ENCODE results near the gene RGMA. TPM values are rescaled to one million over a fixed set of nuclear protein-coding genes. Genes with fewer than 3 reads are reported as not detected.
"Not testable (repeated sequence)": the region's sequence is repeated elsewhere in the genome, so short reads cannot be mapped to it uniquely, and the experiment has no call there.

Gene RGMA
- total RNA-seq, 2 experiments from 2014 or later: 0.11 to 0.14 TPM

DNA sequence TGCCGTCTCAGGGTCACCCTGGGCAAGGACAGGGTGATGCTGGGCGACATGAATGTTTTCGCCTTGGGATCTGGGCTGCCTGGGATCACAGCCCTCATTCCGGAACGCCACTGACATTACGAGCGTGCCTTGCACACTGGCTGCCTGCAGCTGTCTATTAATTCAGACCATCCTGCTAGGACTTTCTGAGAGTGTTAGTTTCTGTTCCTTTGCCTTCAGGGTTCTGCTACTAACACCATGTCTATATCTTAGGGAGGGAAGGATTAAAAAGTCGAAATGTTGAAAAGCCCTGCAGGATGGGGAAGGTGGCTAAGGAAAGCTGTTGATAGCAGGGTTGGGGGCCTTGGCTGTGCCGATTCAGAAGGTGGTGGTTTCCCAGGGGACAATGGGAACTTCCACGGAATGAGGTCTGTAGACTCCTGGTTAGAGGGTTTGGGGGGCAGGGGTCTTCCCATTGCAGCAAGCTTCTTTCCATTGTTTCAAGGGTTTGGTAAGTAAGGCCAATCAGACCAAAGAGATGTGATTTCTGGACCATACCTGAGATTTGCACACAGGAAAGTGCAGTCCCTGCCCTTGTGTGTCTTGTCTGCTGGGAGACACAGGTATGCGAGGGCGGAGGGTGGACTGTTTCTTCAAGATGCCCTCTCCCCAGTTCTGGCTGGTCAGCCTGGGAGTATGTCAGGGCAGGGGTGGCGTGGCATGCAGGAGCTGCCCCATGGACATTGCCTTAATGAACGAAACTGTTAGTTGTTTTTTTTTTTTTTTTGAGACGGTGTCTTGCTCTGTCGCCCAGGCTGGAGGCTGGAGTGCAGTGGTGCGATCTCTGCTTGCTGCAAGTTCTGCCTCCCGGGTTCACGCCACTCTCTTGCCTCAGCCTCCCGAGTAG lies 50.9 kb downstream of the RGMA start:
- H3K36me3 Mint-ChIP-seq (ENCODE audit: low read depth): no peaks in the 10 kb centered on the region
- POLR2A ChIA-PET: no interaction called here

DNA sequence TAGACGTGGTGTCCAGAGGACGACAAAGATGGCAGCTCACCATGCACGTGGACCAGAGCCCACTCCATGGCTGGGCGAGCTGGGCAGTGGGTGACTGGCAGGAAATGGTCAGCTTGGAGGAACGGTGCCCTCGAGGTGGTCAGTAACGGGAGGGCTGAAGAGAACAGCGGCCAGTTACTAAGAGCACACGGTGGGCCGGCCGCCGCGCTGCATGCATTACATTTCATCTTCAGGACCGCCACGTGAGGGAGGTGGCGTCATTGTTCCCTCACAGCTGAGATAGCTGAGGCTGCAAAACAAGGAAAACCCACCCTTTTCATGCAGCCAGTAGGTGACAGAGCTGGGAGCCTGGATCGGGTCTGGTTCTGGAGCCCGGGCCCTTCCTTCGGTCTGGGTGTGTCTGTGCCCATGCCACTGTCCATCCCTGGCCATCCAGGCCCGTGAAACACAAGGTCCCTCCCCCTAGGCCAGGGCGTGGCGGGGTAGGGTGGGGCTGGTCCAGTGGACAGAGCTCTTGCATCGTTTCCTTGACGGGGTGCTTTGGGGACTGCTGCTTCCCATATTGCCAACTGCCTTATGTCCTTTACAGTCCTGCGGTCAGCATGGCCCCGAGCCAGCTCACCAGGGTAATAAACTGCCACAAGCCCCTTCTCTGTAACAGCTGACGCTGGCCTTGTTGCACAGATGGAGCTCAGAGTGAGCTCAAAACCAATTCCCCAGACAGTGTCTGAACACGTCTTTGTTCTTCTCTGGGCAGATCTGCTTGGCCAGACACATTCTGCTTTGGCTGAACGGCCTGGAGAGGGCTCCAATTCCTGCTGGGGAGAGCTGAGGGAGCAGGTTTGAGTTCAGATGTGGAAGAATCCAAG lies 51.8 kb downstream of the RGMA start:
- POLR2A ChIA-PET: no interaction called here
- CTCF ChIA-PET: interaction anchor here (0.6 to 1.8 kb wide), 7 partner anchors 9 to 1217 kb away, joined by 3 to 5 read pairs (median 4); no protein-coding TSS in a partner anchor
- Mint-ChIP-seq H3K36me3 (ENCODE audit: low read depth) (no peaks in the 10 kb centered on the region), H3K27ac (no peak overlapping the region), H3K27me3 (peaks cover 2% of the 10 kb centered on the region), H3K4me3 (no peak overlapping the region), H3K4me1 (peaks cover 5% of the 10 kb centered on the region), H3K9me3 (ENCODE audit: low read depth) (no peaks in the 10 kb centered on the region)
- ATAC-seq (no peak), DNase-seq (no peak)
- intact Hi-C loops (cut with DNase I, micrococcal nuclease): loop anchor here in 1 of 2 experiments (10.0 kb wide), 2 partner anchors 958 to 1288 kb away; no protein-coding TSS in a partner anchor

More for the DNA sequence above, 50.9 kb downstream of the RGMA start:
- H3K4me1 Mint-ChIP-seq: peaks cover 5% of the 10 kb centered on the region
- no peaks in the 10 kb centered on the region for H3K9me3 Mint-ChIP-seq (ENCODE audit: low read depth)
- ATAC-seq (no peak), DNase-seq (no peak)
- intact Hi-C loops (cut with DNase I, micrococcal nuclease): loop anchor here in 1 of 2 experiments (10.0 kb wide), 2 partner anchors 957 to 1287 kb away; no protein-coding TSS in a partner anchor
- no peak overlapping the region for H3K27ac Mint-ChIP-seq
- peaks cover 2% of the 10 kb centered on the region for H3K27me3 Mint-ChIP-seq
- CTCF ChIA-PET: interaction anchor here (0.6 to 1.0 kb wide), 3 partner anchors 10 to 1217 kb away, joined by 3 to 5 read pairs (median 4); no protein-coding TSS in a partner anchor
- no peak overlapping the region for H3K4me3 Mint-ChIP-seq

DNA sequence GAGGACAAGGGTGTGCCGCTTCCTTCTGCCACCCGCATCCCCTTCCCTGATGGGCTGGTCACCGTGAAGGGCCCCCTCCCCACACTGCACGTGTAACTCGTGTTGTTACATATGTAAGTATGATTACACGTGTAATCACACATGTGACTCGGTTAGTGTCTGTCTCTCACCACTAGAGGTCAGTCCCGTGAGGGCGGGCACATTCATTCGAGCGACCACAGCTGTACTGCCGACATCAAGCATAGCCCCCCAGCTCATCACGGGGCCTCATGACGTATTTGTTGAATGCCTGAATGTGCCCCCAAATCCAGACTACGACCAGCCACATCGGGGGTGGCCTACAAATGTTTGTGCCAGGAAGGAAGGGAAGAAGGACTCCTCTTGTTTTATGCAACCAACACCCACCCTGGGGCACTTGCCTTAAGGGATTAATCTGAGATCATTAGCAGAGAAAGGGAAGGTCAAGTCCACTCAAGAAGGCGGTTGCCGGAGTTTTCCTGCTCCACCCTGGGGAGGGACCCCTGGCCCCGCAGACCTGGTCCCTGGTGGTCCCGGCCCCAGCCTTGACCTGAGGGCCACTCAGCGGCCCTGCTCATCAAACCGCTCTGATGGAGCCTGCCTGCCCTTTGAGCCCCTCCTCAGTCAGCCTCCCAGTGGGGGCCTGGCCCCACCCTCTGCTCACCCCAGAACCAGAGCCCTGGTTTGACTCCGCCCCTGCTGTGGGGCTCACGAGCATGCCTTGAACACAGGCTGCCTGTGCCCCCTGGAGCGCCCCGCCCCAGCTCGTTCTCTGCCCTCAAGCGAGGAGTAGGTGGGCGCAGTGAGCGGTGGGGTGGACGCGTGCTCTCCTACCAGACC lies 52.8 kb downstream of the RGMA start:
- Mint-ChIP-seq H3K4me3 (peak overlapping the region; percentile 27), H3K27me3 (peaks cover 2% of the 10 kb centered on the region), H3K36me3 (ENCODE audit: low read depth) (no peaks in the 10 kb centered on the region), H3K4me1 (peaks cover 5% of the 10 kb centered on the region), H3K9me3 (ENCODE audit: low read depth) (no peaks in the 10 kb centered on the region), H3K27ac (no peak overlapping the region)
- DNase-seq (peak; percentile 72), ATAC-seq (peak; percentile 92)
- ChIA-PET CTCF (interaction anchor here (0.6 to 1.8 kb wide), 13 partner anchors 11 to 1084 kb away, joined by 3 to 9 read pairs (median 5); no protein-coding TSS in a partner anchor), POLR2A (no interaction called here)
- intact Hi-C loops (cut with DNase I, micrococcal nuclease): loop anchor here in 1 of 2 experiments (10.0 kb wide), 2 partner anchors 959 to 1289 kb away; no protein-coding TSS in a partner anchor

GRCh38 chr15:93035092-93035915 lies 53.7 kb downstream of the RGMA start:
- Mint-ChIP-seq H3K27me3 (peaks cover 2% of the 10 kb centered on the region), H3K4me1 (peaks cover 9% of the 10 kb centered on the region), H3K9me3 (ENCODE audit: low read depth) (no peaks in the 10 kb centered on the region), H3K4me3 (no peak overlapping the region), H3K36me3 (ENCODE audit: low read depth) (no peaks in the 10 kb centered on the region), H3K27ac (no peak overlapping the region)
- DNase-seq (no peak), ATAC-seq (peak; percentile 45)
- ChIA-PET CTCF (interaction anchor here (0.6 to 1.8 kb wide), 12 partner anchors 12 to 919 kb away, joined by 3 to 9 read pairs (median 5); no protein-coding TSS in a partner anchor), POLR2A (no interaction called here)
- intact Hi-C loops (cut with DNase I, micrococcal nuclease): loop anchor here in 1 of 2 experiments (10.0 kb wide), 2 partner anchors 959 to 1289 kb away; no protein-coding TSS in a partner anchor

DNA sequence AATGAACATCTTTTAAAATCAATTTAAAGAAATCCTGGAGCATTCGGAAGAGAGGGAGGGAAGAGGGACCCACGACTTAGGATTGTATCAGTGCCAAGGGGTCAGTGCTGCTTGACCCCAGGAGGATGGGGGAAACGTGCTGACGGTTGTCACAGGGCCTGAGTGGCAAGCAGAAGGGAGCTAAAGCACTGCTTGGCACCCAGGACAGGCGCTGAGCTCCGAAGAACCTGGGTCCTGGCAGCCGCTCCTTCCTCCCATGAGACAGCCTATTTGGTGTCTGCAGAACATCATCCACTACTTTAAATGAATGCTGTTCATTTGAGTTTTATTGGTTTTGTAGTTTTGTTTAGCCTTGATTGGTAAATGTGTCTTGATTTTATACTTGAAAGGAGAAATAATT lies 54.5 kb downstream of the RGMA start:
- intact Hi-C loops (cut with DNase I, micrococcal nuclease): loop anchor here in 1 of 2 experiments (10.0 kb wide), 2 partner anchors 960 to 1290 kb away; no protein-coding TSS in a partner anchor
- POLR2A ChIA-PET: no interaction called here
- Mint-ChIP-seq H3K4me1 (peaks cover 16% of the 10 kb centered on the region), H3K9me3 (ENCODE audit: low read depth) (no peaks in the 10 kb centered on the region), H3K27me3 (peaks cover 2% of the 10 kb centered on the region), H3K4me3 (no peak overlapping the region), H3K27ac (no peak overlapping the region), H3K36me3 (ENCODE audit: low read depth) (no peaks in the 10 kb centered on the region)
- CTCF ChIA-PET: interaction anchor here (0.6 to 1.8 kb wide), 3 partner anchors 13 to 237 kb away, joined by 3 to 9 read pairs (median 7); no protein-coding TSS in a partner anchor
- no peak for ATAC-seq
- no peak for DNase-seq

DNA sequence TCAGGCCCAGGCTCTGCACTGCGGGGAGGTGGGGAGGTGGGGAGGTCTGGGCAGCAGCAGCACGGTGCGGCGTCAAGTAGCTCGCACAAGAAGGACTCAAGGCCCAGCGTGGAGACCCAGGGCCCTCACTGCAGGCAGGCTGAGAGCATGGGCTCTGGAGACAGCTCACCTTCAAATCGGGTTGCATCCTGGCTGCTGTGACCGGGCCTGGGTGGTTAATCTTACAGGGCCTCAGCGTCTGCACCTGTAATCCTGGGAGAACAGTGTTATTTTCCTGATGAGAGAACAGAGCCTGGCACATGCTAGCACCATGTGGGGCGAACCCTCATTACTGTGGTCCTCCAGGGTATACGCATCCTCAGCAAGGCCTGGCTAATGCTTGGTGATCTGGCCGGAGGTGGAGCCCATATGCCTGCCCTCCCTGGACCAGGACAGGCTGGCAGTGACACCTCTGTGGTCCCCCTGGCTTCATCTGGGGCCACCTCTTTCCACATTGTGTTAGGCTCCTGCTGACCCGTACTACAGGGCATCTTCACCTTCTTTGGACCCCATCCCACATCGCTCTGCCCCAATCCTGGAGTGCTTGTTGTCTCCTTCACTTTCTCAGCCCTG lies 55.5 kb downstream of the RGMA start:
- peaks cover 25% of the 10 kb centered on the region for H3K4me1 Mint-ChIP-seq

GRCh38 chr15:93032515-93033206 lies 56.4 kb downstream of the RGMA start:
- POLR2A ChIA-PET: interaction anchor here (0.6 kb wide), 1 partner anchor 14 kb away, joined by 3 read pairs; no protein-coding TSS in a partner anchor
- not testable (repeated sequence) for H3K27me3 Mint-ChIP-seq
- intact Hi-C loops (cut with DNase I, micrococcal nuclease): loop anchor here in 1 of 2 experiments (10.0 kb wide), 2 partner anchors 962 to 1292 kb away; no protein-coding TSS in a partner anchor

More for the DNA sequence above, 55.5 kb downstream of the RGMA start:
- no peak overlapping the region for H3K27ac Mint-ChIP-seq
- intact Hi-C loops (cut with DNase I, micrococcal nuclease): loop anchor here in 1 of 2 experiments (10.0 kb wide), 2 partner anchors 961 to 1291 kb away; no protein-coding TSS in a partner anchor
- H3K36me3 Mint-ChIP-seq (ENCODE audit: low read depth): no peaks in the 10 kb centered on the region
- H3K9me3 Mint-ChIP-seq (ENCODE audit: low read depth): no peaks in the 10 kb centered on the region
- DNase-seq (no peak), ATAC-seq (no peak)
- POLR2A ChIA-PET: no interaction called here
- H3K4me3 Mint-ChIP-seq: no peak overlapping the region
- H3K27me3 Mint-ChIP-seq: peaks cover 2% of the 10 kb centered on the region
- CTCF ChIA-PET: no interaction called here

DNA sequence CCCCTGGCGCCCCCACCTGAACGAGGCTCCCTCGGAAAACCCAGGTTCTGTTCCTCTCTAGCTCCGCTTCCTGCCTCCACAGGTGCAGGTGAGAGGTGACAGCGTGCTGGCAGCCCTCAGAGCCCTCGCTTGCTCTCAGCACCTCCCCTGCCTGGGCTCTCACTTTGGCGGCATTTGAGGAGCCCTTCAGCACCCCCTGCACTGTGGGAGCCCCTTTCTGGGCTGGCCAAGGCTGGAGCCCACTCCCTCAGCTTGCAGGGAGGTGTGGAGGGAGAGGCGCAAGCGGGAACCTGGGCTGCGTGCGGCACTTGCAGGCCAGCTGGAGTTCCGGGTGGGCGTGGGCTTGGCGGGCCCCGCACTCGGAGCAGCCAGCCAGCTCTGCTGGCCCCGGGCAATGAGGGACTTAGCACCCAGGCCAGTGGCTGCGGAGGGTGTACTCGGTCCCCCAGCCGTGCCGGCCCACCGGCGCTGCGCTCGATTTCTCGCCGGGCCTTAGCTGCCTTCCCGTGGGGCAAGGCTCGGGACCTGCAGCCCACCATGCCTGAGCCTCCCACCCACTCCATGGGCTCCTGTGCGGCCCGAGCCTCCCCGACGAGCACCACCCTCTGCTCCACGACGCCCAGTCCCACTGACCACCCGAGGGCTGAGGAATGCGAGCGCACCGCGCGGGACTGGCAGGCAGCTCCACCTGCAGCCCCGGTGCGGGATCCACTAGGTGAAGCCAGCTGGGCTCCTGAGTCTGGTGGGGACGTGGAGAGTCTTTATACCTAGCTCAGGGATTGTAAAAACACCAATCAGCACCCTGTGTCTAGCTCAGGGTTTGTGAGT lies 57.2 kb downstream of the RGMA start:
- H3K4me1 Mint-ChIP-seq: peaks cover 34% of the 10 kb centered on the region
- POLR2A ChIA-PET; ATAC-seq; H3K27ac Mint-ChIP-seq; H3K27me3 Mint-ChIP-seq; H3K9me3 Mint-ChIP-seq (ENCODE audit: low read depth); H3K4me3 Mint-ChIP-seq; DNase-seq; H3K36me3 Mint-ChIP-seq (ENCODE audit: low read depth): not testable (repeated sequence)
- intact Hi-C loops (cut with DNase I, micrococcal nuclease): loop anchor here (2.0 to 10.0 kb wide), 3 partner anchors 963 to 1293 kb away; no protein-coding TSS in a partner anchor
- CTCF ChIA-PET: interaction anchor here (0.6 to 1.6 kb wide), 5 partner anchors 15 to 1038 kb away, joined by 3 to 7 read pairs (median 3); no protein-coding TSS in a partner anchor

More at GRCh38 chr15:93032515-93033206, 56.4 kb downstream of the RGMA start:
- H3K4me3 Mint-ChIP-seq; DNase-seq; H3K36me3 Mint-ChIP-seq (ENCODE audit: low read depth); H3K9me3 Mint-ChIP-seq (ENCODE audit: low read depth); H3K27ac Mint-ChIP-seq; ATAC-seq: not testable (repeated sequence)
- CTCF ChIA-PET: interaction anchor here (1.1 kb wide), 1 partner anchor 14 kb away, joined by 3 read pairs; no protein-coding TSS in a partner anchor
- H3K4me1 Mint-ChIP-seq: peaks cover 32% of the 10 kb centered on the region

All from activated CD4-positive, alpha-beta T cell treated with anti-CD3 and anti-CD28 coated beads for 36 hours (primary cell).